ENCODE results near the gene MYO18A. TPM values are rescaled to one million over a fixed set of nuclear protein-coding genes. Genes with fewer than 3 reads are reported as not detected.
"Not testable (repeated sequence)": the region's sequence is repeated elsewhere in the genome, so short reads cannot be mapped to it uniquely, and the experiment has no call there.

The MYO18A gene
- total and polyA plus RNA-seq, 9 donors = 23.0 to 53.9 (median 31.7) TPM

DNA sequence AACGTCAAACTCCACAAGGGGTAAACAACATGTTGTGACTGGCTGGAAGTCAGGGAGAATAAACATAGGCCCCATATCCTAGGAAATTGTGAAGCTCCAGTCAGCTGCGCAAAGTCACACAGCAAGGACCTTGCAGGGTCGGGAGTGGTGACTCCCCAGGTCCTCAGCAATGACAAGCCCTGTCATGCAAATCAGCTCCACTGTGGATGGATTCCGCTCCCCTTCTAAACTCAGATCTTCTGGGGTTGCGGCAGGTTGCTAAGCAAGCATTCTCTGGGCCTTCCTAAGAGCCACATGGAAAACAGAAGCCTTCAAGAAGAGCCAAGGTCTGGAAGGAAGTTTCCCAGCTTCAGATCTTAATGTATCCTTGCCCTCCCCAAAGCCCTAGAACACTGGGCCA lies 28.9 kb upstream of the MYO18A start:
- intact Hi-C loops (cut with DNase I) = no loop called here
- WGBS, 3 donors = 77 to 85% (median 84%) methylated on average over 5 of the region's 5 CpGs
- DNase-seq = no peak

DNA sequence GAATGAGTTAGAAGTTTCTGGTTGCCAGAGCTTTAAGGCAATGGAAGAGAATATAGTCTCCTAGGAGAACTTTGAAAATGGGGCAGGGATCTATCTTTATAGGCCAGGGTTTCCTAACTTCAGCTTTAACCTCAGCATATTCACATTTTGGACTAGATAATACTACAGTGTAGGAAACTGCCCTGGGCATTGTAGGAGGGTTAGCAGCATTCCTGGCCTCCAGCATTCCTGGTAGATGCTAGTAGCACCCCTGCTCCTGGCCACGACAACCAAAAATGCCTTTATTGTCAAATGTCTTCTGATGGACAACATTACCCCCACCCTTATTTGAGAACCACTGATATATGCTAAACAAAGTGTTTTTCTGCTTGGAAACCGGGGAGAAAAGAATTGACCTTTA lies 27.8 kb upstream of the MYO18A start:
- DNase-seq = no peak
- H3K9me3 ChIP-seq = no peaks in the 10 kb centered on the region
- WGBS, 3 donors = 81 to 96% (median 93%) methylated on average over 2 of the region's 2 CpGs
- no peak overlapping the region for H3K27ac ChIP-seq
- intact Hi-C loops (cut with DNase I) = no loop called here
- no peaks in the 10 kb centered on the region for H3K4me1 ChIP-seq (ENCODE audit: insufficient read depth)
- no peaks in the 10 kb centered on the region for H3K27me3 ChIP-seq
- no peaks in the 10 kb centered on the region for H3K36me3 ChIP-seq
- no peak overlapping the region for H3K4me3 ChIP-seq
- TF ChIP-seq CTCF (IDR thresholded peaks at IDR 0.05) (no peak), EP300 (IDR thresholded peaks at IDR 0.05) (no peak), POLR2A (IDR thresholded peaks at IDR 0.05) (no peak)

More for the DNA sequence above, 28.9 kb upstream of the MYO18A start:
- H3K36me3 ChIP-seq = no peaks in the 10 kb centered on the region
- H3K27ac ChIP-seq = no peak overlapping the region
- TF ChIP-seq CTCF (IDR thresholded peaks at IDR 0.05) (no peak), POLR2A (IDR thresholded peaks at IDR 0.05) (no peak), EP300 (IDR thresholded peaks at IDR 0.05) (no peak)
- no peaks in the 10 kb centered on the region for H3K4me1 ChIP-seq (ENCODE audit: insufficient read depth)
- no peaks in the 10 kb centered on the region for H3K9me3 ChIP-seq
- H3K4me3 ChIP-seq = no peak overlapping the region
- H3K27me3 ChIP-seq = no peaks in the 10 kb centered on the region

DNA sequence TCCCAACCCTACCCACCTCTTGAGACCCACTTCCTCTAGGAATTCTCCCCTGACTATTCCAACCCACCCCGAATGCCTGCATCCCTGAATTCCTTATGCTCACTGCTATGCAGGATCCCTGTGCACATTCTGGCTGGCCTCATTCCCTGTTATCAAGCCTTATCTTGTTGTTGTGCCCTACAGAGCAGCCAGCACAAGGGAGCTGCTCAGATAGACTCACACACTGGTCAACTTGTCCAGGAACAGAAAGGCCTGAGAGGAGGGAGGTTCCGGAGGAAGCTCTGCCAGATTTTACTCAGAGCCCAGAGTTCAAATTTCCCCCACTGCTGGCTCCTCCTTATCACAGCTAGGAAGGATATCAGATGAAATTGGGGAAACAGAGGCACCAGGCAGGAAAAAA lies 24.8 kb upstream of the MYO18A start:
- Histone ChIP-seq H3K4me1 (ENCODE audit: insufficient read depth) (no peaks in the 10 kb centered on the region), H3K36me3 (no peaks in the 10 kb centered on the region), H3K9me3 (no peaks in the 10 kb centered on the region), H3K27ac (no peak overlapping the region), H3K27me3 (no peaks in the 10 kb centered on the region), H3K4me3 (no peak overlapping the region)
- TF ChIP-seq CTCF (IDR thresholded peaks at IDR 0.05) (no peak), EP300 (IDR thresholded peaks at IDR 0.05) (no peak), POLR2A (IDR thresholded peaks at IDR 0.05) (no peak)
- intact Hi-C loops (cut with DNase I) = no loop called here
- no peak for DNase-seq
- WGBS, 3 donors = 19 to 24% (median 20%) methylated on average over 2 of the region's 2 CpGs

- H3K4me3 ChIP-seq; H3K36me3 ChIP-seq; H3K27me3 ChIP-seq; H3K4me1 ChIP-seq (ENCODE audit: insufficient read depth); intact Hi-C loops (cut with DNase I); H3K27ac ChIP-seq; H3K9me3 ChIP-seq; DNase-seq: not testable (repeated sequence)
- 87 to 90% (median 87%) methylated on average over 16 of the region's 16 CpGs for whole genome bisulfite sequencing, 3 donors
Measured at GRCh38 chr17:29204068-29204804, 24.0 kb upstream of the MYO18A start.

- Histone ChIP-seq H3K4me1 (ENCODE audit: insufficient read depth) (no peaks in the 10 kb centered on the region), H3K27ac (no peak overlapping the region), H3K36me3 (no peaks in the 10 kb centered on the region), H3K9me3 (no peaks in the 10 kb centered on the region), H3K4me3 (no peak overlapping the region), H3K27me3 (no peaks in the 10 kb centered on the region)
- 84 to 87% (median 87%) methylated on average over 16 of the region's 16 CpGs for WGBS, 3 donors
- no peak for DNase-seq
- intact Hi-C loops (cut with DNase I) = no loop called here
- no peak for TF ChIP-seq CTCF (IDR thresholded peaks at IDR 0.05)
Measured at GRCh38 chr17:29197516-29198272, 17.5 kb upstream of the MYO18A start.
